ENCODE data around the gene TEX13D.

Gene TEX13D

DNA sequence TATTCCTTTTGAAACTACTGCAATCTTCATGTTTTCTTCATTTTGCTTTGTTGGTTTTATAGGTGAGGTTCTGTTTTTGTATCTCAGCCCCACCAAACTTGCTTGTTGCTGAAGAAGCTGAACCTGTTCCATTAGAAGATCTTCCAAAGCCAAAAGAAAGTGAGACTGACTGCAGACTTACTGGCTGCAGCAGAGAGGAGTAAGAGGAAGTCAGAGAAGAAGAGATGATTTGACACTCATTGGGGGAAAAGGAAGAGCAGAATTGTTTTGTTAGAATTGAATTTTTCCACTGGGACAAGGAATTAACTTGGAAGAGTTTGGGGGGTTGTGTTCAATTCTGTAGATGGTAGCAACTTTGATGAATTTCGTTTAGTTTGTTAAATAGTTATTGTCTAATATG is 3.1 kb downstream of the TEX13D start:
- no peaks in the 10 kb centered on the region for H3K27me3 ChIP-seq (ENCODE audit: control insufficient read depth in 1 of 2, insufficient read depth in 2 of 2, low read length in 2 of 2)
- no peaks in the 10 kb centered on the region for H3K36me3 ChIP-seq (ENCODE audit: control insufficient read depth in 1 of 2, insufficient read depth in 2 of 2, low read length in 2 of 2)
- no peak overlapping the region for H3K4me3 ChIP-seq (ENCODE audit: low read depth in 1 of 2, low read length in 2 of 2)
- no peaks in the 10 kb centered on the region for H3K4me1 ChIP-seq (ENCODE audit: control insufficient read depth in 1 of 2, insufficient read depth in 2 of 2, low read length in 2 of 2)
- H3K27ac ChIP-seq (ENCODE audit: low read depth, low read length): no peak overlapping the region
- no peaks in the 10 kb centered on the region for H3K9me3 ChIP-seq (ENCODE audit: control insufficient read depth in 1 of 2, low read length in 2 of 2)
- H3K9ac ChIP-seq (ENCODE audit: low read depth in 1 of 2, low read length in 2 of 2): no peak overlapping the region

DNA sequence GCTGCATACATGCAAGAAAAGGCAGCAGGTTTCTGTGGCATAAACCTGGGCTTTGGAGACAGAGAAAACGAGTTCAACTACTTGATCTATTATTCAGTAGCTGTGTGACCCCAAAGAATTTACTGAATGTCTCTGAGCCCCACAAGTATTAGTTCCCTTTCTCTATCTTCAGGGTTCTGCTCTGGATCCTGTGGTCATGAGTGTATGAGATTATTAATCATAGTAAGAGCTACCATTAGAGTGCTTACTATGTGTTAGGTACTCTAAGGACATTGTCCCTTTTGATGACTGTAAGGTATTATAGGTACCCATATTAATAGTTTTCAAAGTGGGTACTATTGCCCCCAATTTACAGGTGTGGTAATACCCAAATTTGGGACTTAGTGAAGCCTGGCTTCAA is 5.5 kb downstream of the TEX13D start:
- Histone ChIP-seq H3K4me3 (ENCODE audit: low read depth in 1 of 2, low read length in 2 of 2) (no peak overlapping the region), H3K36me3 (ENCODE audit: control insufficient read depth in 1 of 2, insufficient read depth in 2 of 2, low read length in 2 of 2) (no peaks in the 10 kb centered on the region), H3K9me3 (ENCODE audit: control insufficient read depth in 1 of 2, low read length in 2 of 2) (no peaks in the 10 kb centered on the region), H3K4me1 (ENCODE audit: control insufficient read depth in 1 of 2, insufficient read depth in 2 of 2, low read length in 2 of 2) (no peaks in the 10 kb centered on the region), H3K9ac (ENCODE audit: low read depth in 1 of 2, low read length in 2 of 2) (no peak overlapping the region), H3K27ac (ENCODE audit: low read depth, low read length) (no peak overlapping the region), H3K27me3 (ENCODE audit: control insufficient read depth in 1 of 2, insufficient read depth in 2 of 2, low read length in 2 of 2) (no peaks in the 10 kb centered on the region)

DNA sequence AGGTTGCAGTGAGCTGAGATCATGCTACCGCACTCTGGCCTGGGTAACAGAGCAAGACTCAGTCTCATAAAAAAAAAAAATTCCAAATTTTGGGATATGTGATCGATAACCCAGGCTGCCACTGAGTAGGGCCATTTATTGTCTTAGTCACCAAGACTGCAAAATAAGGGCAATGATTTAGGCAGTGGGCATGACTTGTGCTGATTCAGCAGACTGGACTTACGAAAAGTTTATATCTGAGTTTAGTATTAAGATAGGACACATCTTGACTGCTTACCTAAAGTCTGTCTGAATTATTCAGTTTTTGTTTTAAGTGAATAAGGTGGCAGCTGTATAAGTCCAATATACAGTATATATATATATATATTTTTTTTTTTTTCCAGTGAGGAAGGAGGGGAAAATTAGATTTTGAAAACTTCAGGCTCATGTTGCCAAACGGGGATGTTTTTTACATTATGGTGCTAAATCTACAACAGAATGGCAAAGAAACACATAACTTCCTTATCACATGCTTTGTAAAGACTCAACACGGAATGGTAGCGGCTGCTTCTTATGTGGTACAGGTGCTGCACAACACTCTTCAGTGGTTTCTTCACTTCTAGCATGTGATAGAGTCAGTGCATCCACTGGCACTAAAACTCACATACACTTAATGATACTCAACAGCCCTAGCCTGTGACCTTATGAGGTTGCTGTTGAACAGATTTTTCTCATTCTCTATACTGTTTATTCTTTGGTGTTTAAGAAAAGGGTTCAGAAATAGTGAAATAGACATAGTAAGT is 6.5 kb downstream of the TEX13D start:
- H3K36me3 ChIP-seq (ENCODE audit: control insufficient read depth in 1 of 2, insufficient read depth in 2 of 2, low read length in 2 of 2): no peaks in the 10 kb centered on the region
- no peaks in the 10 kb centered on the region for H3K4me1 ChIP-seq (ENCODE audit: control insufficient read depth in 1 of 2, insufficient read depth in 2 of 2, low read length in 2 of 2)
- no peak overlapping the region for H3K4me3 ChIP-seq (ENCODE audit: low read depth in 1 of 2, low read length in 2 of 2)
- H3K9me3 ChIP-seq (ENCODE audit: control insufficient read depth in 1 of 2, low read length in 2 of 2): no peaks in the 10 kb centered on the region
- H3K27ac ChIP-seq (ENCODE audit: low read depth, low read length): no peak overlapping the region
- H3K27me3 ChIP-seq (ENCODE audit: control insufficient read depth in 1 of 2, insufficient read depth in 2 of 2, low read length in 2 of 2): no peaks in the 10 kb centered on the region
- no peak overlapping the region for H3K9ac ChIP-seq (ENCODE audit: low read depth in 1 of 2, low read length in 2 of 2)

DNA sequence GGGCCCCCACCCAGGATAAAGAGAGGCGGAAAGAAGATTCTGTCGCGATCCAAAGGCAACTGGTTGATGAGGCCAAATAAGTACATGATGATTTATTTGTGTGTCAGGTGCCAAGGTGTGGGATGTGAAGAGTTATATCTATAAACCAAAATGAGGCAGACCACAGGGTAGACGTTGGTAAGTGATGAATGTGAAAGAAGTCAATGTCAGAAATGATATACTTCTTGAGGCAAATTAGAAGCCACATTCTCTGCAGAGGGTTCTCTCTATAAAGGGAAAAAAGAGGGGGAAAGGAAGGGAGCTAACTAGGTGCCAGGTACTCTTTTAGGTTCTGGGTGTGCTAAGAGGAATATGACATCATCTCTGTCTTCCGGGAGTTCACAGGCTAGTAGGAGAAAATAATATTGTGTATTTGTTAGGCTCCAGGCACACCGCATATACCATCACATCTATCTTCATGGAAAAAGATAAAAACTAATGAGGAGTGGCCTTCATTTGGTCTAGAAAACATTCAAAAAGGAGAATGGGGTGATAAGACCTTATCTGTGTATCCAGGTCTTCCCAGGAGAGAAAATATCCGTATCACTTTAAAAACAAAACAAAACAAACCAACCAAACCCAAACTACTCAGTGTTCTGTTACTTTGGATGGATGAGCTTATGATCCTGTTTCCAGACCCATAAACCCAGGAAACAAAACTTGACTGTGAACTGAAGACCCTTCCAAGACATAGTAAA is 9.1 kb downstream of the TEX13D start:
- no peaks in the 10 kb centered on the region for H3K9me3 ChIP-seq (ENCODE audit: control insufficient read depth in 1 of 2, low read length in 2 of 2)
- H3K27me3 ChIP-seq (ENCODE audit: control insufficient read depth in 1 of 2, insufficient read depth in 2 of 2, low read length in 2 of 2): no peaks in the 10 kb centered on the region
- no peaks in the 10 kb centered on the region for H3K36me3 ChIP-seq (ENCODE audit: control insufficient read depth in 1 of 2, insufficient read depth in 2 of 2, low read length in 2 of 2)
- H3K4me3 ChIP-seq (ENCODE audit: low read depth in 1 of 2, low read length in 2 of 2): no peak overlapping the region
- no peak overlapping the region for H3K9ac ChIP-seq (ENCODE audit: low read depth in 1 of 2, low read length in 2 of 2)
- H3K27ac ChIP-seq (ENCODE audit: low read depth, low read length): no peak overlapping the region
- no peaks in the 10 kb centered on the region for H3K4me1 ChIP-seq (ENCODE audit: control insufficient read depth in 1 of 2, insufficient read depth in 2 of 2, low read length in 2 of 2)

DNA sequence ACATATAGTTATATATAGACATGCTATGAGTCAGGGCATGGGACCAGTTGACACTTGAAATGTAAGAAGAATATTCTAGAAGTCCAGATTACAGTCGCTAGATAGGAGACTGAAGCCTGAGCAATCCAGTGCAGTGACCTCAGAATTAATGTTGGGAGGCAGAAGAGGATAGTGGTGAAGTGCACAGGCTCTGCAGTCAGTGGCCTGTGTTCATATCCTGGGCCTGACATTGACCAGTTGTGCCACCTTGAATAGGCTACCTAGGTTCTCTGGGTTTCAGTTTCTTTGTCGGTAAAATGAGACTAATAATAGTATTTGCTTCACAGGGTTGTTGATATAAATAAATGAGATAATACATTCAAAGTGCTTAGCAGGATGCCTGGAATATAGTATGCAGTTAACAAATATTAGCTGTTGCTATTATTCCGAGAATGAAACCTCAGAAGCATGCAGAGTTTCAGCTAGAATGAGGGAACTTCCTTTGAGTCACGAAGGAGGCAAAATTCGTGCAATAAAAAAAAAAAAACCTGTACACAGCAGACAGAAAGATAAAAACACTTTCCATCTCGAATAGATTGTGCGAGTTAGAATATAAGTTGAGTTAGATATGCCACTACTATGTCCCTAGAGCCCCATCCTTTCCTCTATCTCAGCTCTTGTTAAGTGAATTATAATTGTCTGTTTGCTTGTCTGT is 9.9 kb downstream of the TEX13D start:
- Histone ChIP-seq H3K4me1 (ENCODE audit: control insufficient read depth in 1 of 2, insufficient read depth in 2 of 2, low read length in 2 of 2) (no peaks in the 10 kb centered on the region), H3K36me3 (ENCODE audit: control insufficient read depth in 1 of 2, insufficient read depth in 2 of 2, low read length in 2 of 2) (no peaks in the 10 kb centered on the region), H3K9ac (ENCODE audit: low read depth in 1 of 2, low read length in 2 of 2) (no peak overlapping the region), H3K27me3 (ENCODE audit: control insufficient read depth in 1 of 2, insufficient read depth in 2 of 2, low read length in 2 of 2) (no peaks in the 10 kb centered on the region), H3K27ac (ENCODE audit: low read depth, low read length) (no peak overlapping the region), H3K4me3 (ENCODE audit: low read depth in 1 of 2, low read length in 2 of 2) (no peak overlapping the region), H3K9me3 (ENCODE audit: control insufficient read depth in 1 of 2, low read length in 2 of 2) (no peaks in the 10 kb centered on the region)

DNA sequence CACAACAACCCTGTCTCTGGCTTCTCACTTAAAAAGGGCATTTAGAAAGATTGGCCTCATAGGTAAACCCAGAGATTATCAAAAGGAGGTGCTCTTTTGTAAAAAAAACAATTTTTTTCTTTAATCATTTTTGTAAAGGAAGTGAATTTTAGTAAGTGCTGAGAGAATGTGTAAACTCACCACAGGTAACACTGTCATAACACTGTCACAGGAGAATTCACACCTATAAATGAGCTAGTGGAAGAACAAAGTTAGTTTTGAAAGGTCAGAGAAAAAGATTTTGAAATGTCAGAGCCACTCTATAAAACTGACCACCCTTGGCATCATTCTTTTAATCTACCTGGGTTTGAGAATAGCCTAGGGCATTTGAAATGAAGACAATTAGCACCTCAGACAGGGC is 10.6 kb downstream of the TEX13D start:
- Histone ChIP-seq H3K27ac (ENCODE audit: low read depth, low read length) (no peak overlapping the region), H3K9ac (ENCODE audit: low read depth in 1 of 2, low read length in 2 of 2) (no peak overlapping the region), H3K36me3 (ENCODE audit: control insufficient read depth in 1 of 2, insufficient read depth in 2 of 2, low read length in 2 of 2) (no peaks in the 10 kb centered on the region), H3K4me3 (ENCODE audit: low read depth in 1 of 2, low read length in 2 of 2) (no peak overlapping the region), H3K4me1 (ENCODE audit: control insufficient read depth in 1 of 2, insufficient read depth in 2 of 2, low read length in 2 of 2) (no peaks in the 10 kb centered on the region), H3K27me3 (ENCODE audit: control insufficient read depth in 1 of 2, insufficient read depth in 2 of 2, low read length in 2 of 2) (no peaks in the 10 kb centered on the region), H3K9me3 (ENCODE audit: control insufficient read depth in 1 of 2, low read length in 2 of 2) (no peaks in the 10 kb centered on the region)

DNA sequence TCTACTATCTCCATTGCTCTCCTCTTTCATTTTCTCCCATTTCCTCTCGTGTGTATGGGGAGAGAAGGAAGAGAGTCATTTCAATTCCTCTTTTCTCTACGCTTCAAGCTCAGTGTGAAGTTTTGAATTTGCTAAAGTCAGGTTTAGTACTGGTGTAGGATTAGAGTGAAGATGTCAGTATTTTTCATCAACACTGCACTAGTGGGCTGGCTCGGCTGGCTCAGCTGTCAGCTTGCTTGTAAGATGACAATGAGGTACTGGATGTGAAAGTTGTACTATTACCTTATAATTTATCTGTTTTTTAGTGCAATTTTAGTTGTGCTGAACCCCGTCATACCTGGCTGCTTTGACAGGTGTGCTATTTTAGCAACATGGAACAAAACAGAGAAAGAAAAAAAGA is 11.8 kb downstream of the TEX13D start:
- Histone ChIP-seq H3K27me3 (ENCODE audit: control insufficient read depth in 1 of 2, insufficient read depth in 2 of 2, low read length in 2 of 2) (no peaks in the 10 kb centered on the region), H3K4me1 (ENCODE audit: control insufficient read depth in 1 of 2, insufficient read depth in 2 of 2, low read length in 2 of 2) (no peaks in the 10 kb centered on the region), H3K36me3 (ENCODE audit: control insufficient read depth in 1 of 2, insufficient read depth in 2 of 2, low read length in 2 of 2) (no peaks in the 10 kb centered on the region), H3K9me3 (ENCODE audit: control insufficient read depth in 1 of 2, low read length in 2 of 2) (no peaks in the 10 kb centered on the region), H3K27ac (ENCODE audit: low read depth, low read length) (no peak overlapping the region), H3K4me3 (ENCODE audit: low read depth in 1 of 2, low read length in 2 of 2) (no peak overlapping the region), H3K9ac (ENCODE audit: low read depth in 1 of 2, low read length in 2 of 2) (no peak overlapping the region)

DNA sequence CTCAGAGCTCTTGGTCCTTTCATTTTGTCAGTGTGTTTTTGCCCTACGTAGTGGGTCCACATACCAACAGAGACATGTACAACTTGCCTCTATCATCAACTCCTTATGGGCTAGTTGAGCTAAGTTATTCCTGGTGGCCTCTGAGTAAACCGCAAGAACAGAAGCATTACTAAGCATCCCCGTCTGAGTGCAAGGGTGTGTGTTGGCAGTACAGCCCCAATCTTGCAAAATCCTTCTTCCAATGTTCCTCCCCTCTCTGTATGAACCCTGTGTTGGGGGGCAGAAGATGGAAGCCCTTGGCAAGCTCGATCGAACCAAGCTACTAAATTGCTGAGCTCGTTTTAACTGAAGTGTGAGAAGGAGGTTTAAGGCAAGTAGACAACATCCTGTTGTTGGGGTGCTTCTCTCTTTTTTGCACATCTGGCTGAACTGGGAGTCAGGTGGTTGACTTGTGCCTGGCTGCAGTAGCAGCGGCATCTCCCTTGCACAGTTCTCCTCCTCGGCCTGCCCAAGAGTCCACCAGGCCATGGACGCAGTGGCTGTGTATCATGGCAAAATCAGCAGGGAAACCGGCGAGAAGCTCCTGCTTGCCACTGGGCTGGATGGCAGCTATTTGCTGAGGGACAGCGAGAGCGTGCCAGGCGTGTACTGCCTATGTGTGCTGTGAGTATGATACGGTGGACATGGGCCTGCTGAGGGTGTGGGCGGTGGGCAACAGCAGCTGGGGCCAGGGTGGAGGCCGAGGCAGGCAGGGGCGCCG is 13.8 kb downstream of the TEX13D start, which contains the start of gene SH2D1A:
SH2D1A (plus strand) TSS at position 447 of the 760 bp plus-strand sequence; CDS start at position 527, 80 bp downstream.
- Histone ChIP-seq H3K9me3 (ENCODE audit: control insufficient read depth in 1 of 2, low read length in 2 of 2) (no peaks in the 10 kb centered on the region), H3K36me3 (ENCODE audit: control insufficient read depth in 1 of 2, insufficient read depth in 2 of 2, low read length in 2 of 2) (no peaks in the 10 kb centered on the region), H3K27me3 (ENCODE audit: control insufficient read depth in 1 of 2, insufficient read depth in 2 of 2, low read length in 2 of 2) (no peaks in the 10 kb centered on the region), H3K4me1 (ENCODE audit: control insufficient read depth in 1 of 2, insufficient read depth in 2 of 2, low read length in 2 of 2) (no peaks in the 10 kb centered on the region), H3K4me3 (ENCODE audit: low read depth in 1 of 2, low read length in 2 of 2) (peak within 1 kb of the TSS in 1 of 2 donors; percentile 26), H3K9ac (ENCODE audit: low read depth in 1 of 2, low read length in 2 of 2) (no peak within 1 kb of the TSS), H3K27ac (ENCODE audit: low read depth, low read length) (no peak within 1 kb of the TSS)

DNA sequence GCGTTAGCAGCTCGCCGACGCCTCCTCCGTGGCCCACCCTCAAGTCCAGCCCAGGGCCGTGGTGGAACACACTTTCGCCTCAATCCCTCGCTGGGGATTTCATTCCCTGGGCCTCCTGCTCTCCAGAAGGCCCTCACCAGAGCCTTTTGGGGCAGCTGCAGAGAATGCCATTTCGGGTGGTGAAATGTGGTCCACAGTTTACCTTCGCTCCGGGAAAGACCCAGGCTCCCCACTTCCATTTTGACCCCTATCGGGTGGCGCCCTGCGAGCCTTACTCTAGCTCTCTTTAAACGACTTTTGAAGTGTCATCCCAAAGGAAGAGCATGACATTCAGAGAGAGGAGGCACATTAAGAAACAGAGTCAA is 14.4 kb downstream of the TEX13D start:
- Histone ChIP-seq H3K27me3 (ENCODE audit: control insufficient read depth in 1 of 2, insufficient read depth in 2 of 2, low read length in 2 of 2) (no peaks in the 10 kb centered on the region), H3K4me3 (ENCODE audit: low read depth in 1 of 2, low read length in 2 of 2) (peak overlapping the region in 1 of 2 donors; percentile 26), H3K4me1 (ENCODE audit: control insufficient read depth in 1 of 2, insufficient read depth in 2 of 2, low read length in 2 of 2) (no peaks in the 10 kb centered on the region), H3K27ac (ENCODE audit: low read depth, low read length) (no peak overlapping the region), H3K36me3 (ENCODE audit: control insufficient read depth in 1 of 2, insufficient read depth in 2 of 2, low read length in 2 of 2) (no peaks in the 10 kb centered on the region), H3K9ac (ENCODE audit: low read depth in 1 of 2, low read length in 2 of 2) (no peak overlapping the region), H3K9me3 (ENCODE audit: control insufficient read depth in 1 of 2, low read length in 2 of 2) (no peaks in the 10 kb centered on the region)
